ENCODE measurements around the gene CPLX1. TPM values are rescaled to one million over a fixed set of nuclear protein-coding genes. Genes with fewer than 3 reads are reported as not detected.
A peak's percentile ranks its signal among the peaks of the same experiment; 100 is the strongest.

The CPLX1 gene
- total RNA-seq, 3 donors from 2014 or later: 0.16 to 2.6 (median 1.2) TPM

DNA sequence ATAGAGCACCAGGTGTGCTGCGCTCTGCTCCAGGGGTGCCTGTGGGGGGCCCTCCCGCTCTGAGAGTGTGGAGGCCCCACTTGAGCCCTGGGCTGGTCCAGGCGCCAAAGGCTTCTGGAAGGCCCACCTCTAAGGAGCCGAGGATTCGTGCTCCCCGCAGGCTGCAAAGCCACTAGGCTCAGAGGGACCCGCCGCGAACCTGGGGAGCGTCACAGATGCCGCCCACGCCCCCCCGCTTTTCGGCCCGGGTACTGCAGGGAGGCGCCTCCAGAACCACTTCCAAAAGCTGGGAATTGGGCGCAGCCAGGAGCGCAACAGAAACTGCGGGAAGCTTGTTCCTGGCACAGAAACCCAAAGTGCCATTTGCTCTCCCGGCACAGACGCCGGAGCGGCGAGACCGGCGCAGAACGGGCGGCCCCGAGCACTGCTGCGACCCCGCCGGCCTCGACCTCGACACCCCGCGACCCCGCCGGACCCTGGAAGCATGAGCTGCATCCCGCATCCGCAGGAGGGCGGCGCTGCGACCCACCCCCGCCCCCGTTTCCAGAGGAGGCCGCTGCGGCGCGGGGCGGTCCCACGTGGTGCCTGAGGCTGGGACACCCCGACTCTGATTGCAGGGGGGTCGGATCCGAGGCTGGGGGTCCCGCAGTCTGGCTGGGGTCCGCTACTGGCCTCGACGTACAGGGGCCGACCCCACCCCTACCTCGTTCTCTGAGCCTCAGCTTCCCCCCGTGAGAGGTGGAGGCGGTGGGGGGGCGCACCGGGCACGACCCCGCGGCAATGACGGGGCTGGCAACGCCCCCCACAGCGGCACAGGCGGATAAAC, 30.8 kb downstream of the CPLX1 start:
- Histone ChIP-seq H3K36me3 (no peaks in the 10 kb centered on the region), H3K4me3 (peak overlapping the region; percentile 6 to 73 (median 42)), H3K27me3 (peaks cover 6 to 38% of the 10 kb centered on the region in 2 donors), H3K9me3 (no peaks in the 10 kb centered on the region), H3K27ac (no peak overlapping the region), H3K4me1 (peaks cover 0 to 13% of the 10 kb centered on the region in 2 donors)
- TF ChIP-seq POLR2A (IDR thresholded peaks at IDR 0.05) (no peak), CTCF (IDR thresholded peaks at IDR 0.05) (no peak), POLR2AphosphoS5 (IDR thresholded peaks at IDR 0.05) (no peak)
- intact Hi-C loops (cut with DNase I; ENCODE audit: low total_unique reads): no loop called here
- no peak for DNase-seq (ENCODE audit: low spot score in 2 of 2)

DNA sequence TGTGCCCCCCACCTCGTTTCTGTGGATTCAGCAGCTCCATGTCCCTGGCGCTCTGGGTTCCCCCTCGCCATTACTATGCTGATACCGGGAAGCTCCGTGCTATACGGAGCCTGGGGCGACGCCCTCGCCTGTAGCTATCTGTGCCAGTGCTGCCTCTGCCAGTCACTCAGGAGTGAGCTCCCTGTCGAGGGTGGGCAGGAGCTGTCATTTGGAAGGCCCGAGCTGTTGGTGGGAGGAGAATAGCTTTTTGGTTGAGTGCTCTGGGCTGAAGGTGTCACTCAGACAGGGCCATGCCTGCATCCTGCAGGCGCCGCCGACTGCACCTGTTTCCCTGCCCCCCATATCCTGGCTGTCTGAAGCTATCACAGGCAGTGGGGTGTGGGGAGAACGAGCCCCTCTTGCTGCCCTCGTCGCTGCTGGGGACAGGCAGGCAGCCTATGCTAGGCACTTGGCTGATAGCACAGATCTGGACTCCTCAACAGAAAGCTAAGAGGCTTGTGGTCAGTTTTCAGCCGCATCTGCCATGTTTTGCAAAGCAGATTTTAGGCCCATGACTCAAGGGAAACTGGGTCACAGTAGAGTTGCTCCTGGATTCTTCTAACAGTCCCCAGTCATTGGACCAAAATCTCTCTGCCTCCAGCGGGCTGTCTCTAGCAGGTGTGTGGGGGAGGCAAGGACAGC, 31.8 kb downstream of the CPLX1 start:
- Histone ChIP-seq H3K4me1 (peaks cover 0 to 13% of the 10 kb centered on the region in 2 donors), H3K4me3 (no peak overlapping the region), H3K36me3 (no peaks in the 10 kb centered on the region), H3K27me3 (peaks cover 6 to 38% of the 10 kb centered on the region in 2 donors), H3K27ac (no peak overlapping the region), H3K9me3 (no peaks in the 10 kb centered on the region)
- intact Hi-C loops (cut with DNase I; ENCODE audit: low total_unique reads): no loop called here
- no peak for TF ChIP-seq POLR2A (IDR thresholded peaks at IDR 0.05)
- TF ChIP-seq CTCF (IDR thresholded peaks at IDR 0.05): no peak
- TF ChIP-seq POLR2AphosphoS5 (IDR thresholded peaks at IDR 0.05): no peak
- DNase-seq (ENCODE audit: low spot score in 2 of 2): no peak

- H3K36me3 ChIP-seq: no peaks in the 10 kb centered on the region
- H3K4me3 ChIP-seq: peak overlapping the region in 1 of 3 donors; percentile 78
- H3K27me3 ChIP-seq: peaks cover 6 to 38% of the 10 kb centered on the region in 2 donors
- no peak for DNase-seq (ENCODE audit: low spot score in 2 of 2)
- H3K27ac ChIP-seq: no peak overlapping the region
- H3K4me1 ChIP-seq: peaks cover 0 to 13% of the 10 kb centered on the region in 2 donors
- intact Hi-C loops (cut with DNase I; ENCODE audit: low total_unique reads): no loop called here
- no peaks in the 10 kb centered on the region for H3K9me3 ChIP-seq
- TF ChIP-seq POLR2A (IDR thresholded peaks at IDR 0.05): no peak
- no peak for TF ChIP-seq POLR2AphosphoS5 (IDR thresholded peaks at IDR 0.05)
- TF ChIP-seq CTCF (IDR thresholded peaks at IDR 0.05): no peak
These were observed 32.7 kb downstream of the CPLX1 start for GRCh38 chr4:793093-793861.

DNA sequence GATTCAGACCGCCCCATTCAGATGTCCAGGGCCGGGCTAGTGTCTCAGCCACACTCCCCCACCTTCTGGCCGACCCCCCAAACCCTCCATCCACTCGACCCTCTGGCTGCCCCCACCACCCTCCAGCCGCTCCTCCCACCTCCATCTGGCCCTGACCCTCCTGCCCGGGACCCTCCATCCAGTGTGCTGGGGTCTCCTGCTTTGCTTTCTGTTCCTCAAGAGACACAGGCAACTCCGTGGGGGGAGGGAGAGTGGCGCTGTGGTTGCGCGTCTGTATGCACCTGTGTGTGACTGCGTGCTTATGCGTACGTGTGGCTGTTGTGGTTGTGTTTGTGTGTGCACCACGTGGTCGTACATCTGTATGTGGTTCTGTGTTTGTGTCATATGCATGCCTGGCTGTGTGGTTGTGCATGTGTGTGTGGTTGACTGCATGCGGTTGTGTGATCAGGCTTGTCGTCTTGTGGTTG, 33.3 kb downstream of the CPLX1 start:
- no peaks in the 10 kb centered on the region for H3K9me3 ChIP-seq
- H3K36me3 ChIP-seq: no peaks in the 10 kb centered on the region
- no peak for DNase-seq (ENCODE audit: low spot score in 2 of 2)
- peak overlapping the region; percentile 25 to 84 for H3K27ac ChIP-seq
- H3K4me3 ChIP-seq: peak overlapping the region in 2 of 3 donors; percentile 58 to 78
- H3K4me1 ChIP-seq: peaks cover 0 to 13% of the 10 kb centered on the region in 2 donors
- TF ChIP-seq POLR2AphosphoS5 (IDR thresholded peaks at IDR 0.05) (no peak), CTCF (IDR thresholded peaks at IDR 0.05) (no peak), POLR2A (IDR thresholded peaks at IDR 0.05) (no peak)
- peaks cover 6 to 38% of the 10 kb centered on the region in 2 donors for H3K27me3 ChIP-seq
- intact Hi-C loops (cut with DNase I; ENCODE audit: low total_unique reads): no loop called here
